Choroid plexus epithelial cell (primary cell): ENCODE results near the gene GAPVD1.
"Not testable (repeated sequence)": the region's sequence is repeated elsewhere in the genome, so short reads cannot be mapped to it uniquely, and the experiment has no call there.

Experiments used
- DNase-seq: peaks from one replicate; pipeline ENCODE4 v3.0.0-alpha.2; 2010; ENCODE audit warnings: low read depth
- H3K4me3 ChIP-seq: 2 replicates; pipeline ENCODE4 v1.5.1; 2011; ENCODE audit warnings: low read depth, mild to moderate bottlenecking, control low read depth, low read length, moderate library complexity
- CTCF ChIP-seq: conservative IDR thresholded peaks from 2 replicates; pipeline ENCODE4 v1.5.1; 2011; ENCODE audit warnings: low read depth, mild to moderate bottlenecking, control low read depth, inconsistent platforms, low read length, moderate library complexity

GAPVD1 gene

DNA sequence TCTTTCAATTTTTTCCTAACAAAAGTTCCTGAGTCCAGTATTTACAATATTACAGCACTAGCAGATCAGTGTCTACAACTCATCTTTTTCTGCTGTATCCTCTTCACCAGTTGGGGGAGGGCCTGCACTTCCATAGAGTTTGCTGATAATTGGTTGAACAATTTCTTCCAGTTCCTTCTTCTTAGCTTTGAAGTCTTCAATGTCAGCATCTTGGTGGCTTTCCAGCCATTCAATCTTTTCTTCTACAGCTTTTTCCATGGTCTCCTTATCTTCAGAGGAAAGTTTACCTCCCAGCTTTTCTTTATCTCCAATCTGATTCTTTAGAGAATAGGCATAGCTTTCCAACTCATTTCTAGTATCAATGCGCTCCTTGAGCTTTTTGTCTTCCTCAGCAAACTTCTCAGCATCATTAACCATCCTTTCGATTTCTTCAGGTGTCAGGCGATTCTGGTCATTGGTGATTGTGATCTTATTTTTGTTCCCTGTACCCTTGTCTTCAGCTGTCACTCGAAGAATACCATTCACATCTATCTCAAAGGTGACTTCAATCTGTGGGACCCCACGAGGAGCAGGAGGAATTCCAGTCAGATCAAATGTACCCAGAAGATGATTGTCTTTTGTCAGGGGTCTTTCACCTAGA, 25.0 kb upstream of the GAPVD1 start:
- DNase-seq = peak; percentile 36
- TF ChIP-seq CTCF = peak; percentile 11
- H3K4me3 ChIP-seq = not testable (repeated sequence)

- DNase-seq = no peak
Observed at GRCh38 chr9:125238127-125238914, 23.3 kb upstream of the GAPVD1 start.

DNA sequence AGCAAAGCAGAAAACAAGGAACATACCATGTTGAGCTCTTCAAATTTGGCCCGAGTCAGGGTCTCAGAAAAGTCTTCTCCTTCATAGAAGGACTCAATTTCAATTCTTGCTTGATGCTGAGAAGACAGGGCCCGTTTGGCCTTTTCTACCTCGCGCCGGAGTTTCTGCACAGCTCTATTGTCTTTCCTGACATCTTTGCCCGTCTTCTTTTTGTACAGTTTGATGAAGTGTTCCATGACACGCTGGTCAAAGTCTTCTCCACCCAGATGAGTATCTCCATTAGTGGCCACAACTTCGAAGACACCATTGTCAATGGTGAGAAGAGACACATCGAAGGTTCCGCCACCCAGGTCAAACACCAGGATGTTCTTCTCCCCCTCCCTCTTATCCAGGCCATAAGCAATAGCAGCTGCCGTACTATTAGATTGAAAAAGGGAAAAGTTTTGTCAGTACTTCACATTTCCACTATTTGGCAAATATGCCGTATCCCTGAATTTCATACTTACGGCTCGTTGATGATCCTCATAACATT, 22.6 kb upstream of the GAPVD1 start:
- H3K4me3 ChIP-seq = peak overlapping the region; percentile 99
- TF ChIP-seq CTCF = no peak

More at GRCh38 chr9:125238127-125238914, 23.3 kb upstream of the GAPVD1 start:
- H3K4me3 ChIP-seq = peak overlapping the region; percentile 99
- no peak for TF ChIP-seq CTCF

GRCh38 chr9:125239631-125240597, 21.7 kb upstream of the GAPVD1 start:
- peak overlapping the region; percentile 99 for H3K4me3 ChIP-seq
- DNase-seq = no peak
- no peak for TF ChIP-seq CTCF

More for the DNA sequence above, 22.6 kb upstream of the GAPVD1 start:
- DNase-seq = no peak

DNA sequence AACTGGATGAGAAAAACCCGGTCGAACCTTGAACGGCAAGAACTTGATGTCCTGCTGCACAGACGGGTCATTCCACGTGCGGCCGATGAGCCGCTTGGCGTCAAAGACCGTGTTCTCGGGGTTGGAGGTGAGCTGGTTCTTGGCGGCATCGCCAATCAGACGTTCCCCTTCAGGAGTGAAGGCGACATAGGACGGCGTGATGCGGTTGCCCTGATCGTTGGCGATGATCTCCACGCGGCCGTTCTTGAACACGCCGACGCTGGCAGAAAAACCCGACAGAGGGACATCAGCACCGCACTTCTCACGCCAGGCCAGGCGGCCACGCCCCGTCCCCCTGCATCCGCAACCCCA, 21.0 kb upstream of the GAPVD1 start:
- peak overlapping the region; percentile 99 for H3K4me3 ChIP-seq
- TF ChIP-seq CTCF = no peak
- peak; percentile 49 for DNase-seq

GRCh38 chr9:125241000-125241862, 20.4 kb upstream of the GAPVD1 start, which contains the start of gene HSPA5:
TSS of gene HSPA5 (minus strand) at chr9:125241343. CDS start at chr9:125241126, 217 bp downstream.
- peak; percentile 100 for DNase-seq
- H3K4me3 ChIP-seq = peak within 1 kb of the TSS; percentile 99
- TF ChIP-seq CTCF = peak; percentile 33
